PC-9 (cell line): ENCODE data around the gene NTNG1. TPM values are rescaled to one million over a fixed set of nuclear protein-coding genes. Genes with fewer than 3 reads are reported as not detected.
A peak's percentile ranks its signal among the peaks of the same experiment; 100 is the strongest.

Source experiments
- BruUV-seq: library from RNA; stranded (reverse); fragments of 400-500 nt; replicated peaks from 2 replicates; lab custom pipeline; 2021; lab: Mats Ljungman, UMichigan
- CTCF ChIA-PET: fragments of 300-600 bp; sonication (Branson Sonifier 250); formaldehyde crosslinking; loops from one replicate; lab custom pipeline; 2022; ENCODE audit warnings: antibody characterized with exemption; lab: Charles Lee
- POLR2A ChIA-PET: fragments of 300-600 bp; sonication (Branson Sonifier 250); formaldehyde crosslinking; loops from one replicate; lab custom pipeline; 2022; ENCODE audit warnings: antibody characterized with exemption; ENCODE audit not compliant: unreplicated experiment; lab: Charles Lee
- DNase-seq, 2 experiments: peaks; one replicate each; pipeline versions ENCODE4 v3.0.0 to v3.0.0-alpha.2; 2015 to 2022; ENCODE audit warnings: mixed read lengths in 1 of 2
- H2AFZ ChIP-seq: fragments of 200-600 bp; sonication (generic); 2 replicates; pipeline ENCODE4 v1.8.1; 2017; ENCODE audit warnings: antibody characterized with exemption
- H3F3A ChIP-seq: fragments of 200-600 bp; sonication (generic); 2 replicates; pipeline ENCODE4 v1.8.1; 2017; ENCODE audit warnings: antibody characterized with exemption, mild to moderate bottlenecking, low read depth; ENCODE audit not compliant: insufficient read depth
- H3K27ac ChIP-seq: fragments of 200-600 bp; sonication (generic); 2 replicates; pipeline ENCODE4 v1.6.1; 2016; ENCODE audit warnings: mixed run types
- H3K27me3 ChIP-seq: fragments of 200-600 bp; sonication (generic); 2 replicates; pipeline ENCODE4 v1.6.1; 2016; ENCODE audit warnings: low read depth, mixed run types; ENCODE audit not compliant: insufficient read depth
- H3K36me3 ChIP-seq: fragments of 200-600 bp; sonication (generic); 2 replicates; pipeline ENCODE4 v1.6.1; 2016; ENCODE audit warnings: low read depth, mixed run types
- H3K4me1 ChIP-seq: fragments of 200-600 bp; sonication (generic); replicated peaks from 2 replicates; pipeline ENCODE4 v1.6.1; 2016; ENCODE audit warnings: mixed run types; ENCODE audit not compliant: insufficient read depth
- H3K4me2 ChIP-seq: fragments of 200-600 bp; sonication (generic); 2 replicates; pipeline ENCODE4 v1.6.1; 2017; ENCODE audit warnings: mixed run types
- H3K4me3 ChIP-seq: fragments of 200-600 bp; sonication (generic); 2 replicates; pipeline ENCODE4 v1.6.1; 2016; ENCODE audit warnings: mixed run types
- H3K79me2 ChIP-seq: fragments of 200-600 bp; sonication (generic); 2 replicates; pipeline ENCODE4 v1.6.1; 2017; ENCODE audit warnings: low read depth, mixed run types
- H3K9me2 ChIP-seq: fragments of 200-600 bp; sonication (generic); 2 replicates; pipeline ENCODE4 v1.8.1; 2017; ENCODE audit warnings: mild to moderate bottlenecking; ENCODE audit not compliant: insufficient read depth
- H3K9me3 ChIP-seq: fragments of 200-600 bp; sonication (generic); 2 replicates; pipeline ENCODE4 v1.8.1; 2016; ENCODE audit warnings: low read depth; ENCODE audit not compliant: insufficient read depth
- H4K20me1 ChIP-seq: fragments of 200-600 bp; sonication (generic); 2 replicates; pipeline ENCODE4 v1.8.1; 2017; ENCODE audit not compliant: insufficient read depth
- CTCF ChIP-seq: fragments of 200-600 bp; sonication (generic); conservative IDR thresholded peaks from 2 replicates; pipeline ENCODE4 v1.6.1; 2017; ENCODE audit warnings: mixed run types, antibody characterized with exemption, mild to moderate bottlenecking, moderate library complexity
- EZH2 ChIP-seq: fragments of 200-600 bp; sonication (generic); IDR thresholded peaks from 2 replicates; pipeline ENCODE4 v1.8.0; 2017; ENCODE audit warnings: antibody characterized with exemption, low read depth
- intact Hi-C: fragments of 100-400 bp; cut with micrococcal nuclease; formaldehyde crosslinking; loops from one replicate; pipeline ENCODE4 v1.10.0; 2022; ENCODE audit not compliant: unreplicated experiment
- total RNA-seq: library from RNA; stranded (reverse); gene quantifications from 2 replicates; pipeline ENCODE4 v1.2.3, GENCODE V29; 2021

The NTNG1 gene
- total RNA-seq, 1 experiment from 2014 or later = not detected

- no peaks in the 10 kb centered on the region for H3K9me3 ChIP-seq
- no peaks in the 10 kb centered on the region for H4K20me1 ChIP-seq
- POLR2A ChIA-PET = no interaction called here
- no peak overlapping the region for H3K4me2 ChIP-seq
- intact Hi-C loops = loop anchor here (10.0 kb wide), 1 partner anchor 1115 kb away; no protein-coding TSS in a partner anchor
- H3K79me2 ChIP-seq = no peaks in the 10 kb centered on the region
- no peaks in the 10 kb centered on the region for H3F3A ChIP-seq
- H3K27me3 ChIP-seq = peaks cover 3% of the 10 kb centered on the region; the same call in 1 of the 2 replicates
- H3K36me3 ChIP-seq = no peaks in the 10 kb centered on the region
- no peak overlapping the region for H3K27ac ChIP-seq
- no peak overlapping the region for H3K4me3 ChIP-seq
- CTCF ChIA-PET = no interaction called here
- no peak for TF ChIP-seq EZH2
- TF ChIP-seq CTCF = no peak
- H3K4me1 ChIP-seq = no peaks in the 10 kb centered on the region
- H3K9me2 ChIP-seq = no peaks in the 10 kb centered on the region; the same call in 1 of the 2 replicates
- no TSS peak for BruUV-seq
- no peak for DNase-seq
- H2AFZ ChIP-seq = no peak overlapping the region
Observed at GRCh38 chr1:107139833-107140702, 771 bp upstream of the NTNG1 start.

GRCh38 chr1:107141491-107142126 lies 770 bp downstream of the NTNG1 start:
- Histone ChIP-seq H3K9me3 (no peaks in the 10 kb centered on the region), H3K4me3 (peak overlapping the region; percentile 33; the same call in 1 of the 2 replicates), H3K4me2 (peak overlapping the region; percentile 64), H3K9me2 (no peaks in the 10 kb centered on the region; the same call in 1 of the 2 replicates), H3K79me2 (no peaks in the 10 kb centered on the region), H3F3A (no peaks in the 10 kb centered on the region), H3K36me3 (no peaks in the 10 kb centered on the region), H3K27me3 (peaks cover 3% of the 10 kb centered on the region; the same call in 1 of the 2 replicates), H3K4me1 (no peaks in the 10 kb centered on the region), H4K20me1 (no peaks in the 10 kb centered on the region), H2AFZ (peak overlapping the region; percentile 56; the same call in 1 of the 2 replicates), H3K27ac (no peak overlapping the region)
- POLR2A ChIA-PET = no interaction called here
- TF ChIP-seq EZH2 (peak; percentile 74; the same call in 1 of the 2 replicates), CTCF (no peak)
- no TSS peak for BruUV-seq
- DNase-seq = no peak
- intact Hi-C loops = loop anchor here (10.0 kb wide), 1 partner anchor 1117 kb away; no protein-coding TSS in a partner anchor
- CTCF ChIA-PET = no interaction called here

- H3K36me3 ChIP-seq = no peaks in the 10 kb centered on the region
- BruUV-seq = no TSS peak
- H3K9me2 ChIP-seq = no peaks in the 10 kb centered on the region; the same call in 1 of the 2 replicates
- intact Hi-C loops = loop anchor here (10.0 kb wide), 1 partner anchor 1117 kb away; no protein-coding TSS in a partner anchor
- no peak overlapping the region for H2AFZ ChIP-seq
- POLR2A ChIA-PET = no interaction called here
- peak; percentile 15 to 43 for DNase-seq
- H3K9me3 ChIP-seq = no peaks in the 10 kb centered on the region
- CTCF ChIA-PET = interaction anchor here (0.6 kb wide), 1 partner anchor 661 kb away, joined by 8 read pairs; no protein-coding TSS in a partner anchor
- peak overlapping the region; percentile 64 for H3K4me2 ChIP-seq
- no peaks in the 10 kb centered on the region for H3F3A ChIP-seq
- H3K27me3 ChIP-seq = peaks cover 3% of the 10 kb centered on the region; the same call in 1 of the 2 replicates
- no peak overlapping the region for H3K27ac ChIP-seq
- no peaks in the 10 kb centered on the region for H3K4me1 ChIP-seq
- no peaks in the 10 kb centered on the region for H3K79me2 ChIP-seq
- H4K20me1 ChIP-seq = no peaks in the 10 kb centered on the region
- H3K4me3 ChIP-seq = no peak overlapping the region
- TF ChIP-seq EZH2 (no peak), CTCF (peak; percentile 96)
Observed at GRCh38 chr1:107142140-107142542, 1.3 kb downstream of the NTNG1 start.
